Brain microvascular endothelial cell (primary cell): ENCODE data around the gene RNF43.

Experiments
- DNase-seq: peaks from one replicate; pipeline ENCODE4 v3.0.0-alpha.2; 2020
- H3K27ac ChIP-seq: fragments of 250-450 bp; sonication (Bioruptor Pico); 2 replicates; pipeline ENCODE4 v1.5.1; 2020; ENCODE audit warnings: mild to moderate bottlenecking, moderate library complexity
- H3K27me3 ChIP-seq: fragments of 250-450 bp; sonication (Bioruptor Pico); replicated peaks from 2 replicates; pipeline ENCODE4 v1.5.1; 2020; ENCODE audit warnings: mild to moderate bottlenecking
- H3K36me3 ChIP-seq: fragments of 250-450 bp; sonication (Bioruptor Pico); replicated peaks from 2 replicates; pipeline ENCODE4 v1.5.1; 2020; ENCODE audit warnings: mild to moderate bottlenecking
- H3K4me3 ChIP-seq: 2 replicates; pipeline ENCODE4 v1.5.1; 2011; ENCODE audit warnings: low read depth, mild to moderate bottlenecking, control low read depth, low read length, moderate library complexity
- CTCF ChIP-seq: IDR thresholded peaks from 2 replicates; pipeline ENCODE4 v1.5.1; 2011; ENCODE audit warnings: low read depth, mild to moderate bottlenecking, moderate library complexity, low read length, control low read depth, inconsistent platforms; ENCODE audit errors: missing control alignments
- in situ Hi-C: cut with HindIII; loops from 2 replicates; pipeline ENCODE4 v1.10.0; 2017; ENCODE audit warnings: low sequenced_read_pairs, low pct_ligation_motif_present

The RNF43 gene

GRCh38 chr17:58388302-58389190, 28.8 kb downstream of the RNF43 start:
- no peak for DNase-seq
- no peak for TF ChIP-seq CTCF
- peaks cover 6% of the 10 kb centered on the region for H3K27me3 ChIP-seq
- no peaks in the 10 kb centered on the region for H3K36me3 ChIP-seq
- H3K27ac ChIP-seq: no peak overlapping the region
- no peak overlapping the region for H3K4me3 ChIP-seq
- in situ Hi-C loops: no loop called here

GRCh38 chr17:58387834-58388233, 29.5 kb downstream of the RNF43 start:
- Histone ChIP-seq H3K27me3 (peaks cover 6% of the 10 kb centered on the region), H3K4me3 (no peak overlapping the region), H3K27ac (no peak overlapping the region), H3K36me3 (no peaks in the 10 kb centered on the region)
- DNase-seq: no peak
- in situ Hi-C loops: no loop called here
- TF ChIP-seq CTCF: no peak

GRCh38 chr17:58386708-58387107, 30.6 kb downstream of the RNF43 start:
- H3K27me3 ChIP-seq: peaks cover 6% of the 10 kb centered on the region
- in situ Hi-C loops: no loop called here
- no peaks in the 10 kb centered on the region for H3K36me3 ChIP-seq
- DNase-seq: no peak
- TF ChIP-seq CTCF: no peak
- no peak overlapping the region for H3K4me3 ChIP-seq
- no peak overlapping the region for H3K27ac ChIP-seq

DNA sequence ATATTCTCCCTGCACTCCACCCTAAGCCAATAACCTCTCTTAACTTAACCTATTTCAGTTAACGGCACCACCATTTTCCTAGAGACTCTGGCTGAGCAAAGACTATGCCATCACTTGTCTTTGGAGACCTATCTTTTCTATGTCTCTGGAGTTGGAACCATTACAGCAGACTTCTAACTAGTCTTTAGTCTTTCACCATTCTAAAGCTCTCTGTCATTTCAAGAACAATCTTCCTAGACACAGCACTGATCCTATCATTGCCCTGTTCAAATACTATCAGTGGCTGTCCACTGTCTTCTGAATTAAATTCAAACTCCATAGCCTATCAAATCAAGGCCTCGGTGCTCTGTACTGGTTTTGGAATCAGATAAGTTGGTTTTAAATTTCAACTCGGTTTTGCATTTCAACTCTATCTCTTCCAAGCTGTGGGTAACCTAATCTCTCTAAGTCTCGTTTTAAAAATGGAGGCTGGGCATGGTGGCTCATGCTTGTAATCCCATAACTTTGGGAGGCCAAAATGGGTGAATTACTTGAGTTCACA, 31.9 kb downstream of the RNF43 start:
- Histone ChIP-seq H3K27me3 (peaks cover 6% of the 10 kb centered on the region), H3K27ac (no peak overlapping the region), H3K4me3 (no peak overlapping the region), H3K36me3 (no peaks in the 10 kb centered on the region)
- in situ Hi-C loops: no loop called here
- DNase-seq: no peak
- no peak for TF ChIP-seq CTCF

DNA sequence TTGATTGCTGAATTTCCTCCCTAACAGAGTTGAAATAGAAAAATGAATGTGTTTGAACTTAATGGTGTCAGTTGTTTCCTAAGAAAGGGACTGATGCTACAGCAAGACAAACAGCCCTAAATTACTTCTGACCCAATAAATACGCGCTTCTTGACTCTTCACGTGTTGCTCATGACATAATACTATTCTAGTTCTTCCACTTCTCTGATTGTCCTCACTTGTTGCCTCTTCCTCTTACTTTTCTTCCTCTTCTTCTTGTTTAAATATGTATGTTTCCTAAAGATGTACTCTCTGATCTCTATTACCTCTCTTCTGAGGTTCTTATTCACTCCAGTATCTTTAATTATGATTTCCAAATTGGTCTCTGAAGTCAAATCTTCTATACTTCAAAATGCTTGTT, 32.4 kb downstream of the RNF43 start:
- no peak overlapping the region for H3K27ac ChIP-seq
- in situ Hi-C loops: no loop called here
- peaks cover 6% of the 10 kb centered on the region for H3K27me3 ChIP-seq
- no peak for DNase-seq
- no peaks in the 10 kb centered on the region for H3K36me3 ChIP-seq
- H3K4me3 ChIP-seq: no peak overlapping the region
- TF ChIP-seq CTCF: no peak
